HCT116 (cell line): ENCODE measurements around the gene DPP10. TPM values are rescaled to one million over a fixed set of nuclear protein-coding genes. Genes with fewer than 3 reads are reported as not detected.
"Not testable (repeated sequence)": the region's sequence is repeated elsewhere in the genome, so short reads cannot be mapped to it uniquely, and the experiment has no call there.

Experiments used
- ATAC-seq: fragments of 200-7000 bp; cut with Tn5 transposase; 2 replicates; pipeline ENCODE4 v1.9.1; 2020; ENCODE audit warnings: mild to moderate bottlenecking, moderate library complexity
- BruUV-seq: library from RNA; stranded (reverse); fragments of 400-500 nt; replicated peaks from 2 replicates; lab custom pipeline; 2021; lab: Mats Ljungman, UMichigan
- CTCF ChIA-PET: fragments of 300-600 bp; sonication (Branson Sonifier 250); formaldehyde crosslinking; loops from one replicate; lab custom pipeline; 2021; ENCODE audit warnings: antibody characterized with exemption; lab: Charles Lee
- POLR2A ChIA-PET: fragments of 300-600, 350-600 bp; sonication (Branson Sonifier 250); formaldehyde crosslinking; loops from one replicate; lab custom pipeline; 2021; ENCODE audit warnings: antibody characterized with exemption; lab: Charles Lee
- RAD21 ChIA-PET, 2 experiments: fragments of 300-600 bp; sonication (Branson Sonifier 250); formaldehyde crosslinking; loops; one replicate each; lab custom pipeline; 2023; ENCODE audit warnings: low total read pairs in 2 of 2; ENCODE audit not compliant: uncharacterized antibody in 2 of 2, unreplicated experiment in 2 of 2, low non-redundant PET in 1 of 2; lab: Charles Lee
- DNase-seq: peaks from one replicate; pipeline ENCODE4 v3.0.0-alpha.2; 2010; ENCODE audit warnings: low read depth, low spot score
- H2AFZ ChIP-seq: fragments of 200-600 bp; shearing (Covaris generic), sonication (generic); 2 replicates; pipeline ENCODE4 v1.6.1; 2017; ENCODE audit warnings: low read depth, mixed run types, mixed read lengths, antibody characterized with exemption, low read length; ENCODE audit not compliant: poor library complexity, severe bottlenecking
- H3K27ac ChIP-seq: 2 replicates; pipeline ENCODE4 v1.5.1; 2012; ENCODE audit warnings: low read depth, low read length
- H3K27me3 ChIP-seq: fragments of 200-600 bp; sonication (generic); 2 replicates; pipeline ENCODE4 v1.6.1; 2016; ENCODE audit warnings: mixed run types, low read length, mixed read lengths; ENCODE audit not compliant: insufficient read depth
- H3K36me3 ChIP-seq, 2 experiments: fragments of 200-500 bp in 1 of 2; fragments of 200-600 bp in 1 of 2; sonication (Bioruptor generic) in 1 of 2; sonication (generic) in 1 of 2; 2 replicates each; pipeline versions ENCODE4 v1.5.1 to v1.6.1; 2014 to 2016; ENCODE audit warnings: low read length in 2 of 2, inconsistent platforms in 1 of 2, mixed read lengths in 1 of 2, mixed run types in 1 of 2; ENCODE audit not compliant: insufficient read depth in 2 of 2, control insufficient read depth in 1 of 2
- H3K4me1 ChIP-seq, 2 experiments: fragments of 200-600 bp in 1 of 2; sonication (generic) in 1 of 2; 2 replicates each; pipeline versions ENCODE4 v1.5.1 to v1.6.1; 2012 to 2017; ENCODE audit warnings: low read length in 2 of 2, inconsistent platforms in 1 of 2, mild to moderate bottlenecking in 1 of 2, mixed read lengths in 1 of 2, mixed run types in 1 of 2, moderate library complexity in 1 of 2; ENCODE audit not compliant: insufficient read depth in 2 of 2, control insufficient read depth in 1 of 2
- H3K4me2 ChIP-seq: fragments of 200-600 bp; sonication (generic); 2 replicates; pipeline ENCODE4 v1.6.1; 2017; ENCODE audit warnings: mixed run types, low read length, mixed read lengths
- H3K4me3 ChIP-seq, 2 experiments: fragments of 200-600 bp in 1 of 2; sonication (generic) in 1 of 2; replicated peaks in 1 of 2; 2 replicates each; pipeline ENCODE4 v1.5.1; 2011 to 2016; ENCODE audit warnings: low read length in 2 of 2, control low read depth in 1 of 2, low read depth in 1 of 2, mild to moderate bottlenecking in 1 of 2, mixed read lengths in 1 of 2, mixed run types in 1 of 2
- H3K79me2 ChIP-seq: fragments of 200-600 bp; sonication (generic); 2 replicates; pipeline ENCODE4 v1.6.1; 2017; ENCODE audit warnings: mild to moderate bottlenecking, mixed run types, low read length, moderate library complexity, mixed read lengths; ENCODE audit not compliant: insufficient read depth
- H3K9ac ChIP-seq: fragments of 200-600 bp; sonication (generic); 2 replicates; pipeline ENCODE4 v1.6.1; 2016; ENCODE audit warnings: low read length, mixed read lengths
- H3K9me2 ChIP-seq: fragments of 200-600 bp; sonication (generic), shearing (Covaris generic); 2 replicates; pipeline ENCODE4 v1.6.1; 2017; ENCODE audit warnings: mixed run types, mild to moderate bottlenecking, moderate library complexity; ENCODE audit not compliant: insufficient read depth
- H3K9me3 ChIP-seq, 2 experiments: fragments of 200-500 bp in 1 of 2; fragments of 200-600 bp in 1 of 2; sonication (Bioruptor generic) in 1 of 2; sonication (generic) in 1 of 2; 2 replicates each; pipeline ENCODE4 v1.6.1; 2014 to 2017; ENCODE audit warnings: low read length in 2 of 2, mixed read lengths in 2 of 2, inconsistent platforms in 1 of 2, low read depth in 1 of 2, mild to moderate bottlenecking in 1 of 2, mixed run types in 1 of 2, moderate library complexity in 1 of 2; ENCODE audit not compliant: control insufficient read depth in 1 of 2, insufficient read depth in 1 of 2
- H4K20me1 ChIP-seq: fragments of 200-600 bp; sonication (generic), shearing (Covaris generic); 2 replicates; pipeline ENCODE4 v1.6.1; 2017; ENCODE audit warnings: mixed run types, mild to moderate bottlenecking, moderate library complexity; ENCODE audit not compliant: insufficient read depth
- ELF1 ChIP-seq: IDR thresholded peaks from 2 replicates; pipeline ENCODE4 v1.6.1; 2012; ENCODE audit warnings: low read depth, borderline replicate concordance
- EZH2 ChIP-seq: fragments of 200-600 bp; sonication (generic); IDR thresholded peaks from 2 replicates; pipeline ENCODE4 v1.6.1; 2017; ENCODE audit warnings: antibody characterized with exemption, mixed run types
- JUND ChIP-seq: IDR thresholded peaks from 2 replicates; pipeline ENCODE4 v1.6.1; 2012
- POLR2AphosphoS5 ChIP-seq: IDR thresholded peaks from 2 replicates; pipeline ENCODE4 v1.6.1; 2011; ENCODE audit warnings: mild to moderate bottlenecking, low read depth, low read length, moderate library complexity
- TCF7L2 ChIP-seq: IDR thresholded peaks from 2 replicates; pipeline ENCODE4 v1.7.0; 2011; ENCODE audit warnings: borderline replicate concordance, inconsistent platforms; ENCODE audit not compliant: insufficient read depth, insufficient read length; ENCODE audit errors: extremely low read depth
- YY1 ChIP-seq: IDR thresholded peaks from 2 replicates; pipeline ENCODE4 v1.6.1; 2011; ENCODE audit warnings: low read length, low read depth, moderate library complexity, mild to moderate bottlenecking; ENCODE audit not compliant: insufficient replicate concordance; ENCODE audit errors: extremely low read depth
- intact Hi-C: fragments of 100-400 bp; cut with micrococcal nuclease; formaldehyde crosslinking; loops from 2 replicates; pipeline ENCODE4 v1.10.0; 2022
- total RNA-seq: library from RNA; stranded (reverse); gene quantifications from one replicate; pipeline ENCODE4 v1.2.1, GENCODE V29; 2021; ENCODE audit not compliant: unreplicated experiment
- TF ChIP-seq, protein P1 (sequence below): IDR thresholded peaks from 2 replicates; pipeline ENCODE4 v1.6.1; 2011; ENCODE audit warnings: mild to moderate bottlenecking, low read length, moderate library complexity; ENCODE audit not compliant: insufficient replicate concordance; ENCODE audit errors: extremely low read depth

DPP10 gene
- total RNA-seq, 1 experiment from 2014 or later: not detected

DNA sequence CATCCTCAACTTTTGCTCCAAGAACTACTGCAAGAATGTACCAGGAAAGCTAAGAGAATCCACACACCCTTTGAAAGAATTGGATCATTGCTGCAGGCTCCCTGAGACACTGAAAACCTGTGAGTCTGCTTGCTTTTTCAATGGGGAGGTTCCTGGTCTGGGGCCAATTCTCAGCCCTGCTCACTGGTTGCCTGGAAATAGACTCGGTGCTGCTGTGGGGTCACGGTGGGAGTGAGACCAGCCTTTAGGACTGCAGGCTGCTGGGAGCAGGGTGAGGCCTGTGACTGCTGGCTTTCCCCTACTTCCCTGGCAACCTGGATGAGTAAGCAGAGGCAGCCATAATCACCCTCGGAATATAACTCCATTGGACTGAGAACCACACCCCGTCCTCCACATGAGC lies 569.3 kb downstream of the DPP10 start:
- RAD21 ChIA-PET: no interaction called here
- no peaks in the 10 kb centered on the region for H4K20me1 ChIP-seq
- no peaks in the 10 kb centered on the region for H3K9me2 ChIP-seq
- intact Hi-C loops: no loop called here
- H3K9ac ChIP-seq: no peak overlapping the region
- H3K9me3 ChIP-seq: peaks cover 0 to 10% of the 10 kb centered on the region in 2 experiments; a peak in 2 of 4 replicates
- no peaks in the 10 kb centered on the region for H3K27me3 ChIP-seq
- ATAC-seq: no peak
- H3K36me3 ChIP-seq: no peaks in the 10 kb centered on the region
- POLR2A ChIA-PET: no interaction called here
- no peak for TF ChIP-seq JUND
- TF ChIP-seq TCF7L2: no peak
- TF ChIP-seq, protein P1, sequence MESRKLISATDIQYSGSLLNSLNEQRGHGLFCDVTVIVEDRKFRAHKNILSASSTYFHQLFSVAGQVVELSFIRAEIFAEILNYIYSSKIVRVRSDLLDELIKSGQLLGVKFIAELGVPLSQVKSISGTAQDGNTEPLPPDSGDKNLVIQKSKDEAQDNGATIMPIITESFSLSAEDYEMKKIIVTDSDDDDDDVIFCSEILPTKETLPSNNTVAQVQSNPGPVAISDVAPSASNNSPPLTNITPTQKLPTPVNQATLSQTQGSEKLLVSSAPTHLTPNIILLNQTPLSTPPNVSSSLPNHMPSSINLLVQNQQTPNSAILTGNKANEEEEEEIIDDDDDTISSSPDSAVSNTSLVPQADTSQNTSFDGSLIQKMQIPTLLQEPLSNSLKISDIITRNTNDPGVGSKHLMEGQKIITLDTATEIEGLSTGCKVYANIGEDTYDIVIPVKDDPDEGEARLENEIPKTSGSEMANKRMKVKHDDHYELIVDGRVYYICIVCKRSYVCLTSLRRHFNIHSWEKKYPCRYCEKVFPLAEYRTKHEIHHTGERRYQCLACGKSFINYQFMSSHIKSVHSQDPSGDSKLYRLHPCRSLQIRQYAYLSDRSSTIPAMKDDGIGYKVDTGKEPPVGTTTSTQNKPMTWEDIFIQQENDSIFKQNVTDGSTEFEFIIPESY: no peak
- no peak for TF ChIP-seq POLR2AphosphoS5
- TF ChIP-seq ELF1: no peak
- no peak for TF ChIP-seq YY1
- TF ChIP-seq EZH2: no peak
- no peak overlapping the region for H2AFZ ChIP-seq
- CTCF ChIA-PET: no interaction called here
- no peaks in the 10 kb centered on the region for H3K4me1 ChIP-seq
- no peak overlapping the region for H3K4me3 ChIP-seq
- BruUV-seq: no TSS peak
- no peak overlapping the region for H3K4me2 ChIP-seq
- no peak overlapping the region for H3K27ac ChIP-seq
- H3K79me2 ChIP-seq: no peaks in the 10 kb centered on the region
- no peak for DNase-seq

GRCh38 chr2:115022013-115022412 lies 579.6 kb downstream of the DPP10 start:
- RAD21 ChIA-PET, H3K4me1 ChIP-seq, H4K20me1 ChIP-seq, POLR2A ChIA-PET, H3K4me2 ChIP-seq, H3K36me3 ChIP-seq, intact Hi-C loops, H3K4me3 ChIP-seq, H3K27me3 ChIP-seq, CTCF ChIA-PET, H3K9ac ChIP-seq, ATAC-seq, H3K27ac ChIP-seq, BruUV-seq, H3K9me2 ChIP-seq, DNase-seq, H3K9me3 ChIP-seq, H3K79me2 ChIP-seq, H2AFZ ChIP-seq: not testable (repeated sequence)
